Caki2 (cell line): Measurements from ENCODE around the gene STK10. TPM values are rescaled to one million over a fixed set of nuclear protein-coding genes. Genes with fewer than 3 reads are reported as not detected.
"Not testable (repeated sequence)": the region's sequence is repeated elsewhere in the genome, so short reads cannot be mapped to it uniquely, and the experiment has no call there.

ENCODE experiments used
- DNase-seq: peaks from one replicate; pipeline ENCODE4 v3.0.0-alpha.2; 2015; ENCODE audit warnings: low read depth
- in situ Hi-C: cut with HindIII; loops from 2 replicates; pipeline ENCODE4 v1.10.0; 2016; ENCODE audit warnings: low sequenced_read_pairs, low pct_unique_long_range_greater_than_20kb, mixed read lengths
- total RNA-seq: library from RNA; depleted of rRNA; stranded (reverse); fragments of >200 nt; shearing (Covaris generic); gene quantifications from 2 replicates; pipeline ENCODE4 v1.2.3, GENCODE V29; 2014; ENCODE audit warnings: low replicate concordance

Gene STK10
- total RNA-seq, 1 experiment from 2014 or later = 4.0 TPM

DNA sequence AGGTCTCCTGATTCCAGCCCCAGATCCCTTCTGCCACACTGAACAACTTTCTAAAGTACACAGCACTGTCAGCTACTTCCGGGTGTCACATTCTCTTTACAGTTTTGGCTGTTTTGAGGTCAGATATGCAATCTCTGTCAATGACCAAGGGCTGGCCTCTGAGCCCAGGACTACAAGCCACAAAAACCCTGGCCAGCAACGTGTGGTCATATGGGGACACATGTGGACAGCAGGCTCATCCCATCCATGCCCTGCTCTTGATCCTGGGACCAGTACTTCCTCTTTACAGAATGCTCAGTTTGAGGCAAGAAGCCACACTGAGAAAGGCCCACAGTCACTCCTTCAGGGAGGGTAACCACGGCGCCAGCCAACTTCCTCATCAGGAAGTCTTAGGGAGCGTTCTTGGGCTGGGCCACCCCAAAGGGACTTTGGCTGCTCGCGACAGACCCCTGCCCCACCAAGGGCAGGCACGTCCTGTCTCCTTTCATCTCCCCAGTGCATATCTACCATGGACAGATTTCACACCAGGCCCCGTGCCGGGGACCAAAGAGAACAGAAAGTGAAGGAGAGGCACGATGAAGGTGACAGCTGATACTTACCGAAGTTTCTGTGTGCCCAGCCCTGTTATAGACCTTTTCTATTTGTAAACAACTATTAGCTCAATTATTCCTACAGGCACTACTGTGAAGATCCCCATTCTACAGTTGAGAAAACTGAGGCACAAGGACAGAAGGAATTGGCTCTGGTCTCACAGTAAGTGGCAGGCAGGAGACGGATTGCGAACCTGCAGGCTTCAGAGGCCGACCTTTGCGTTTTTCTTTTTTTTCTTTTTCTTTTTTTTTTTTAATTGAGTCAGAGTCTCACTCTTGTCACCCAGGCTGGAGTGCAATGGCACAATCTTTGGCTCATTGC, 37.3 kb downstream of the STK10 start:
- no peak for DNase-seq
- in situ Hi-C loops = no loop called here

DNA sequence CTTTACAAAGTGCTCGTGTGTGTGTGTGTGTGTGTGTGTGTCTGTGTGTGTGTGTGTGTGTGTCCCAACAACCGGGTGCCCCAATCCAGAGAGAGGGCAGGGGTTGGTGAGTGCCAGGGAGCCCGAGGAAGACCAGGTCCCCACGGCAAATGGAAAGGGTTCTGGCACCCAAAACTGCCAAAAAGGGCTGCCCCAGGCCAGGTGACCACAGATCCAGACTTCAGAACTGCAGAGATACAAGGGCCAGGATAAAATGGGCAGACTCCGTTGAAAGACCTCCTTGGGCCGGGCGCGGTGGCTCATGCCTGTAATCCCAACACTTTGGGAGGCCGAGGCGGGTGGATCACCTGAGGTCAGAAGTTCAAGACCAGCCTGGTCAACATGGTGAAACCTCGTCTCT, 38.5 kb downstream of the STK10 start:
- in situ Hi-C loops, DNase-seq: not testable (repeated sequence)

DNA sequence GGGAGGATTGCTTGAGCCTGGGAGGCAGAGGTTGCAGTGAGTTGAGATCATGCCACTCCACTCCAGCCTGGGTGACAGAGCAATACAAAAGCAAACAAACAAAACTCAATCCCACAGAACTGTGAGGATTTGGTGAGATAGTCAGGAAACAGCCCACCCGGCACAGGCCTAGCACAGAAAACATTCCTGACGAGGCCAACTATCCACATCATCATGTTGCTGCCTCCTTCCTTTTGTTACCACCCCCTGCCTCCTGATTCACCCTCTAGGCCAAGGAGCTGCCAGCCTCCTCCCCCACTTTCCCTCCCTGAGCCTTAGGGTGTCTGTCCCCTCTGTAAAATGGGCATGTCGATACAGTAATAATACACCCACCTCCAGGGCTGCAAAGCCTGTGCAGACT, 39.0 kb downstream of the STK10 start:
- peak; percentile 16 for DNase-seq
- in situ Hi-C loops = no loop called here

DNA sequence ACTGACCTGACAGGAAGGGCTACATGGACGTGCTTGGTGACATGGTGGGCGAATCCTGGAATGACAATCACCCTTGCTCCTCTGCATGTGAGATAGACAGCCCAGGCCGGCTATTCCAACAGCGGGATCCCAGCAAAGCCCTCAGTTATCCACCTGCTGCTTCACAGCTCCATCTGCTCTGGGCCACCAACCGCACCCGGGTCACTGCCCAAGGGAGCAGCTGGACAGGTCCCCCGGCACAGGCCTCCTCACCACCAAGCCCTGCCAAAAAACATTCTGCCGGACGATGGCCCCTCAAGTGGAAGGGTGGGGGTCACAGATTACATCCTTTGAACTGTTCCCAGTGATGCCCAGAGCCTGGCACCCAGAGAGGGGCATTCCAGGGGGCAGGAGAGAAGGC, 39.6 kb downstream of the STK10 start:
- in situ Hi-C loops = no loop called here

DNA sequence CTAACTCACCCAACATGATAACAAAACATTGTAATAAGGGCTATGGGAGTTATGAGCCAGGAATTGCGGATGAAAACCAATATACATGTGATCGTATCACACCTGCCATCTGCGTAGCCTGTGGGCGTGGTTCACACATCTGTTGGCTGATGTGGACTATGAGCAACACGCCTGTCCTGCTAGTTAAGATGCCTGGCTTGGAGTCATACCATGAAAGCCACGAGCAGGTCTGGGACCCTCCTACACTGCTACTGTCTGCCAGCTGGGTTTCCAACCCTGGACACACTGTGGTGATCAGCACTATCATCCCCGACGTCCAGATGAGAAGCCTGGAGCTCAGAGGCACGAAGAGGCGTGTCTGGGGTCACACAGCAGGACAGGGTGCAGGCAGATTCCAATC, 40.2 kb downstream of the STK10 start:
- no peak for DNase-seq
- in situ Hi-C loops = no loop called here

More for the DNA sequence above, 39.6 kb downstream of the STK10 start:
- no peak for DNase-seq

DNA sequence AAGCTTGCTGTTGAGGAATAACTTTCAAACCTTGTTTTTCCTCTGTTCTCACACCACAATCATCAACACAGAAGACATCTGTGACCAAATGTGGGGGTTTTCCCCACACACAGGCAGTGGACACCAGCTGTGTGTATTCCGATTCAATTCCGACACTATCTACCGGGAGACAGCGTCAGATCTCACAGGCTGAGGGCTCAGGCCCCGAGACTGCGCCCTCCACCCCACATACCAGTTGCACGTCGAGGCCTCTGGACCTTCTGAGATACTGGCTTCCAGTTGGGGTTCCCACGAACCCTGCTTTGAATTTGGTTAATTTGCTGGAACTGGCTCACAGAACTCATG, 41.3 kb downstream of the STK10 start:
- no peak for DNase-seq
- in situ Hi-C loops = no loop called here

DNA sequence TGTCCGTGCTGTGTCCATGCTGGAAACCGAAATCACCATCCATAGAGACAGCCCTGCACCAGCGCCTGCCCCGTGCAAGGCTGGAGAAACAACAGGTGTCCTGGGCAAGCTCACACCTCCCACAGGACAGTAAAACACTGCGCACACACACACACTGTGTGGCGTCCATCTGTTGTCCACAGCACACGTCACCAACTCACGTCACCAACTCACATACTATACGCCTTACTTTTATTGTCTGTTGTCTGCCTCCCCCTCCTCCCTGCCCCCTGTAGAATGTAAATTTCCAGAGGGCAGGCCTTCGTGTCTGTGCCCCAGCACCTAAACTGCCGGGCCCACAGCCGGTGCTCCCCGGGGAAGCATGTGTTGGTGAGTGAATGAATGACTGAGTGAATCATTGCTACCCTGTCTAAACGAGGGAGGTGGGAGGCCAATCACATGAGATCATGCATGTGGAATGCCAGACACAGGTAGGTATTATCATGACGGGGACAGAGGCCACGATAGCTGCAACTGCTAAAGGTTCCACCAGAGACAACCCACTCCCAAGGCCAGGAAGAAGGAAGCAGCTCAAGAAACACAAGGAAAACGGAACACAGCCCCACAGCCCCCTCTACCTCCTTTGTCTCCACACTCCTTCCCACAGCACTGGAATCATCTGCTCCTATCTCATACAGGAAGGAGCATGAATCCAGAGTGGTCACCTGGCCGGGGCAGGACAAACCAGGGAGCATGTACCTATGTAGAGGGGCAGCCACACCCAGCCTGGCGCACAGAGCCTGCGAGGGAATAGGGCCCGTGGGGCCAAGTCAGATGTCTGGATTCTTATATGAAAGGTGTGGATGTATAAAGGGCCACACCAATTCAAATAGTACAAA, 41.9 kb downstream of the STK10 start:
- in situ Hi-C loops = no loop called here
- DNase-seq = no peak

DNA sequence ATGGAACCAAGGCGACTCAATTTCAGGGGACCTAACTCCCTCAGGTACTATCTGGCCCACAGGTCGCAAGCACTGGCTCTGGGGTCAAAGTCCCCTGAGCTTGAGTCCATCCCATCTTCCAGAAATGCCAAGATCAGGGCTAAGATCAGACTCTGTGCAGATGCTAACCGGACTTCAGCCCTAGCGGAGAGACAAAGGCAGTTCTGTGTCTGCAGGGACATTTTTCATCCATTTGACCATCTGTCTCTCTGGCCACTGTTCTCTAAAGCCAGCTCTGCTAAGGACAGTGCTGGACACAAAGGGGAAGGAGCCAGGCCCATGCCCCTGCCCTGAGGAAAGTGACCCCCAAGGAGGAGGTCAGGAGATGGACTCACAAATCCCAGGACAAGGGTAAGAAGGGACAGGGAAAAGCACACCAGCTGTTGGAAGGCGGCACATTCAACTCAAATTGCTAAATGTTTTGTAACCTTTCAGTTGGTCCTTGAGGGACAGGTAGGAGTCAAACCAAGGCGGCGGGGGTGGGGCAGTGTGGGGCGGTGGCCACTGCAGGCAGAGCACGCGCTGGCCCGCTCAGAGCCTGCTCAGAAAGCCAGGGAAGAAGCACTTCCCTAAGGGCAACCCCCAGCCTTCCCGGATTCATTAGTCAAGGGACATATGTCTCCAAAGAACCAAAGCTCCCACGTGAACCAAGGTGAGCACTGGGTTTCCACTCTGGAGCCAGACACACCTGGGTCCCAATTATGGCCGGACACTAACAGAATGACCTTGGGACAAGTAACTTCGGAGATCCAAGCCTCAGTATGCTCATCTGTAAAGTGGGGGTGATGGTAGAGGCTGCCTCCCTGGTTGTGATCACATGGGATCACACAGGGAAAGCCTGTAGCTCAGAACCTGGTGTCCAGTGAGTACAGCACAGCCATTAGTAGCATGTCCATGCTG, 42.8 kb downstream of the STK10 start:
- in situ Hi-C loops = no loop called here
- no peak for DNase-seq

DNA sequence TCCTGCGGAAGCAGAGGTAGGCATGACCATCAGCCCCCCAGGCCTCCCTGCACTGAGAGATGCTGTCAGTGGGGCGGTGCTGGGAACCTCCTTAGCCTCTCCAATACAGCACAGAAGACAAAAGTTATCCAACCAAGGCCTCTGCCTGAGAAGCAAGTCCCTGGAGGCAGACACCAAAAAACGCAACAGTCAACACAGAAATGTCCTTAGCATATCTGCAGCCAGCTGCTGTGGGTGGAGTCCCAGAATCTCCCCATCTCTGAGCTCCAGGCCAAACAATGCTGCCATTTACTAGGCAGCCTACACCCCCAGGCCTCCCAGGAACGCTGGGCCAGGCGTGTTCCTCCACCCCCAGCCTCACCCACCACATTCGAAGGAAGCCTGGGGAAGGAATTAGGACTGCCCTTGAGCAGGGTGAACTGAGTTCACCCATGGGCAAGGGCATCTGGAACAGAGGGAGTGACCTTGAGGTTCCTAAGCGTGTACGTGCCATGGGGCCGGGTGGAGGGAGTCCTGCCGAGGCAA, 43.7 kb downstream of the STK10 start:
- DNase-seq = no peak
- in situ Hi-C loops = no loop called here

DNA sequence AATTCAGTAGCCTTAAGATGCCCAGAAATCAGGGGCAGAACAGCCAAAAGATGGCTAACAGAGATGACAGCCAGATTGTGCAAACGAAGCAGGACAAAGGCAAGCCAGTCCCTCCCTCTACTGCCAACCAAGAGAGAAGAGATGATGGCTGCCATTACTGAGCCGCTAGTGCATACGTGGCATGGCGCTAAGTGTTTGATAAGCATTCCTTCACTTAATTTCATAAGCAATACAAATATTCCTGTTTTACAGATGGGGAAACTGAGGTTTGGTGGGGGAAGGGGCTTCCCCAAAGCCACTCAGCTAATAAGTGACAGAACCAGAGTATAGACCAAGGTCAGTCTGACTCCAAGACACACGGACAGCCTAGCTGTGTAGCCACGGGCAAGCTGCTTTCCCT, 44.1 kb downstream of the STK10 start:
- no peak for DNase-seq

DNA sequence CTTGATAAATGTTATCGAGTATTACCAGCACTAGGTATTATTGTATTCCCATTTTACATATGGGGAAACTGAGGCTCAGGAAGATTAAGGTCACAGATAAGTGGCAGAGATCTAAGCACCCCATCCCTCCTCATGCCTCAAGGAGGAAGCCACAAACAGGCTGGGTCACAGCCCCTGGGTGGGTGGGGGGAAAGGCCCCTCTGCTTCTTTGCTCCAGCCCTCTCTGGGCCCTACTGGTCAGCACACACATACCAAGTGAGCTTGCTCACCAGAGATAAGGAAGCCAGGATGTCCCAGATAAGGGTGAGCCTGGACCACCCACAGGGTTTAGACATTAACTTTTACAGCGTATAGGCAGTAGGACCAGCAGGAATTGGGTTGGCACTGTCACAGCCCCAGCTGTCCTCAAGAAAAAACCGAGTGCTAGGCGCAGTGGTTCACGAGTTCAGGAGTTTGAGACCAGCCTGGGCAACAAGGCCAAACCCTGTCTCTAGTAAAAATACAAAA, 45.3 kb downstream of the STK10 start:
- DNase-seq = no peak
- in situ Hi-C loops = no loop called here

More for the DNA sequence above, 44.1 kb downstream of the STK10 start:
- in situ Hi-C loops = no loop called here

DNA sequence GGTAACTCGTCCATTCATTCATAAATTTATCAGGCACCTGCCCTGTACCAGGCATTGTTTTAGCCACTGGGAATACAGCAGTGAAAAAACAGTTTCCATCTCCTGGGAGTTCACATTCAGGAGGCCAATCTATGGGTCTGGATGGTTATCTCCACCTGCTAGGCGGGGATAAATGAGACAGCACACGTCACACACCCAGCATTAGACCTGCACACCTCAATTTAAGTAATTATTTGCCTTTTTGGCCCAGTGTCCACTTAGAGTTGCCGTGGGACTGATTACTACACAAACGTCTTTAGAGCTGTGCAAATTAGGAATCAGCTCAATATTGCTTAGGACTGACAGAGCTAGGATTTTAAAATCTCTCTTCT, 46.1 kb downstream of the STK10 start:
- no peak for DNase-seq
- in situ Hi-C loops = no loop called here

DNA sequence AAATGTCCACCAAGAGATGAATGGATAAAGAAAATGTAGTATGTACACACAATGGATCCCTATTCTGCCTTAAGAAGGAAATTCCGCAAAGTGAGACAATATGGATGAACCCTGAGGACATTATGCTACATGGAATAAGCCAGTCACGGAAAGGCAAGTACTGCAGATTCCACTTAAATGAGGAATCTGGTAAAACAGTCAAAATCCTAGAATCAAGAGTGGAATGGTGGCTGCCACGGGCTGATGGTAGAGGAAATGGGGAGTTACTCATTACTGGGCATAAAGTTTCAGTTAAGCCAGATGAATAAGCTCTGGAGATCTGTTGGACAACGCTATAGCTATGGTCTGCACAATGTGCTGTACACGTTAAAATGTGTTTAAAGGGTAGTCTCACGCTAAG, 47.2 kb downstream of the STK10 start:
- DNase-seq = no peak
- in situ Hi-C loops = no loop called here

DNA sequence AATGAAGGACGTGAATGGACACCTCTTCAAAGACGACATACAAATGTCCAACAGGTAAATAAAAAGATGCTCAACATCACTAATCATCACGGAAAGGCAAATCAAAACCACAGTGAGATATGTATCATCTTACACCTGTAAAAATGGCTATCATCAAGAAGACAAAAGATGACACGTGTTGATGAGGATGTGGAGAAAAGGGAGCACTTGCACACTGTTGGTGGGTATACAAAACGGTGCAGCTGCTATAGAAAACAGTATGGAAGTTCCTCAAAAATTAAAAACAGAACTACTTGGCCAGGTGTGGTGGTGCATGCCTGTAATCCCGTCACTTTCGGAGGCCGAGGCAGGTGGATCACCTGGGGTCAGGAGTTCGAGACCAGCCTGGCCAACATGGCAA, 47.9 kb downstream of the STK10 start:
- in situ Hi-C loops = no loop called here

DNA sequence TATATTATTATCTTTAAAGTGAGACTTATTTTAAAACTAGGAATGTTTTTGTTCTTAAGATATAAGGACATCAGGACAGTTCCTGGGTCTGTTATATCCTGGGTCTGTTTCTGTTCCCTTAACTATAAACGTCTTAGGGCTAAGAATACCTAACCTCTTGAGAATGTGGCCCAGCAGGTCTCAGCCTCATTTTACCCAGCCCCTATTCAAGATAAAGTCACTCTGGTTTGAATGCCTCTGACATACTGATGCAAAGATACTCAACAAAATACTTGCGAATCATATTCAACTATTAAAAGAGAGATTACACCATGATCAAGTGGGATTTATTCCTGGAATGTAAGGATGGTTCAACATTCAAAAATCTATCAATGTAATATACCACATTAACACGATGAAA, 51.0 kb downstream of the STK10 start:
- no peak for DNase-seq
- in situ Hi-C loops = no loop called here

More for the DNA sequence above, 47.9 kb downstream of the STK10 start:
- DNase-seq = no peak

DNA sequence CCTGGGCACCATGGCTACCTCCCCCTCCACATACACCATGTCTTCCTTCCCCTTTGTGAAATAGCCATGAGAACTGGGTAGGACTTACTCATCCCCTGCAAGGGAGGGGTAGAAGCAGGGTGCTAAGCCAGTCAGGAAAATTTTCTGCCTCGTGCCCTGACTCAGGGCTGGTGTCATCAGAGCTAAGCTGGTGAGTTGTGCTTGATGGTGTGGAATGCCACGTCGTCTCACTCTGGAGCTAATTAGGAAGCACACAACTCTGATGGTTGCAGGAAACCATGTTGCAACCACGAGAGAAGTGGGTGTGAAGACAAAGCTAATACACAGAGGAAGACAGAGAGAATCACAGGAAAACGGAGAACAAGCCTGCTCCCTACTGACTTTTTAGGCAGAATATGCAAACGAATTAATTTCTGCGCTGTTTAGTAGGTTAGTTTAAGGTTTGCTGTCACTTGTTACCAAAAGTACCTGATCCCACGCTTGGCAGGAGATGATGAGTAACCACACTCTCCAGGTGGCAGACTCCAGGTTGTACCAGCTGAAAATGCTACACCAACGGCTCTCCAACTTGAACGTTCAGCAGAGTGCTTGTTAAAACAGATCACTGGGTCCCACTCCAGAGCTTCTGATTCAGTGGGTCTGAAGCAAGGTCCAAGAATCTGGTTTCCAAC, 54.5 kb downstream of the STK10 start:
- in situ Hi-C loops = no loop called here
- DNase-seq = peak; percentile 79

DNA sequence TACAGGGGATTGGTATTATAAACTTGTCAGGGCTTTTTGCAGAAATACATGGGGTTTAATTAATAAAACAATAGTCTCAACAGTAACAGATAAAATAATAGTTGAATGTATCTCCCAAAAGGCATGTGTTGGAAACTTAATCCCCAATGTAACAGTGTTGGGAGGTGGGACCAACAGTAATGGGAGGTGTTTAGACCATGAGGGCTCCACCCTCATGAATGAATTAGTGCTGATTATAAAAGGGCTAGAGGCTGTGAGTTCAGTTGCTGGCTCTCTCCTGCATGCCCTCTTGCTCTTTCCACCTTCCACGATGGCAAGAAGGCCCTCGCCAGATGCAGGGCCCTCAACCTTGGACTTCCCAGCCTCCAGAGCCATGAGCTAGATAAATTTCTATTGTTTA, 56.3 kb downstream of the STK10 start:
- no peak for DNase-seq
- in situ Hi-C loops = no loop called here
